Testis (tissue), 2 donors: ENCODE results near the gene KRTAP4-1.

Experiments
- CTCF ChIP-seq, 3 experiments: fragments of 450-650 bp in 2 of 3; fragments of 200-600 bp in 1 of 3; sonication (generic) in 1 of 3; IDR thresholded peaks; one replicate each; pipeline ENCODE4 v1.5.1; 2016 to 2019; ENCODE audit warnings: antibody characterized with exemption in 3 of 3, mild to moderate bottlenecking in 2 of 3, moderate library complexity in 1 of 3
- POLR2A ChIP-seq: fragments of 450-650 bp; IDR thresholded peaks from one replicate; pipeline ENCODE4 v1.6.1; 2017; ENCODE audit warnings: antibody characterized with exemption, mild to moderate bottlenecking, moderate library complexity

DNA sequence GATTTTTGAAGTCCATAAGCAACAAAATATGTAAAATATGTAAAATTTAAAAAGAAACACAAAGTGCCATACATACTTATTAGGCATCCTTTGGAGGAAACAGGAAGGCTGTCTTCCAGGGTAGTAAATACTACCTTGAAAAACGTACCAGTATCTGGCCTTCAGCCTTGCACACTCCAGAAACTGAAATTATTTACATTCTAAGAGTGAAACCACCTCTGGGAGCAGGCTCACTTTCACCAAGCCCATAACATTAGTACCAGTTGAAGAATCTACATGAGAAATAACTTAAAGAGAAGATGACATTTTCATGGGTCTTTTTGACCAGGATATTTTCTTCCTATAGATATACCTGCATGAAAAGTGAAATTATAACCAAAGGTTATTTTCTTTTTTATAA is 11.4 kb upstream of the KRTAP4-1 start:
- no peak for TF ChIP-seq CTCF (IDR thresholded peaks at IDR 0.05)
- no peak for TF ChIP-seq POLR2A
